HG02938 (cell line): Measurements from ENCODE around the gene RUNX3.
"Not testable (repeated sequence)": the region's sequence is repeated elsewhere in the genome, so short reads cannot be mapped to it uniquely, and the experiment has no call there.

ENCODE experiments used
- ATAC-seq: cut with Tn5 transposase; IDR thresholded peaks from one replicate; pipeline ENCODE4 v1.9.1; 2021; ENCODE audit warnings: mild to moderate bottlenecking, moderate library complexity; ENCODE audit not compliant: unreplicated experiment

The RUNX3 gene

DNA sequence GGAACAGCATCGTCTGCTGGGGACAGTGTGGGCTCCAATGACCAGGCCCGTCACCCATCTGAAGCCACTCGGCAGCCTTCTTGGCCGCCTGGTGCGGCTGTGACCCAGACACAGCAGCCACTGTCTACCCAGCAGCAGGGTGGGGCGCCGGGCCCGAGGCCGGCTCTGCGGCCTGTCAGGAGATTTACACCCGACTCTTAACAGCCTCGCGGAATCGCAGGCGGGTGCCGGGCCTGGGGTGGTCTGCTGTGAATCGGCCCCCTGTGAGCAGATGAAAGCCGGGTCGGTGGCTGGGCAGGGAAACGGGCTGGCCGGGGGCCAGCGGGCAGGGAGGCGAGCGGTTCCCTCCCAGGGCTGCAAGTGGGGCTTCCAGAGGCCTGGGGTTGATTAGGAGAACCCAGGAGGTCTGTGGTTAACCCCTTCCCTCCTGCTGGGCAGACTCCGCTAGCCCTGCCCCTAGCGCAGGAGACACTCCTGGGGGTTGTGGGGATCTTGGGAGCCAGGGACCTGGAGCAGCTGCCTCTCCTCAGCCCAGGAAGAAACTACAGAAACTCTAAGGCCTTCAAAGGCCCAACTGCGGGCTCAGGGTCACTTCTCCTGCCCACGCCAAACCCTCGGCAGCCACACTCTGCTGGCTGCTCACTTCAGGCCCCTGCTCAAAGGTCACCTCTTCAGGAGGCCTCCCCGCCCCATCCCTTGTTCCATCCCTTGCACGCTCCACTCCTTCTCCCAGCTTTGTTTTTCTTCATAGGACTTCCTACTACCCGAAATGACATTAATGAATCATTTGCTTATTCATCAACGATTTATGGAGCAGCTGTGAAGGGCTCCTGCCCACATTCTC is 15.6 kb downstream of the RUNX3 start:
- ATAC-seq = no peak

DNA sequence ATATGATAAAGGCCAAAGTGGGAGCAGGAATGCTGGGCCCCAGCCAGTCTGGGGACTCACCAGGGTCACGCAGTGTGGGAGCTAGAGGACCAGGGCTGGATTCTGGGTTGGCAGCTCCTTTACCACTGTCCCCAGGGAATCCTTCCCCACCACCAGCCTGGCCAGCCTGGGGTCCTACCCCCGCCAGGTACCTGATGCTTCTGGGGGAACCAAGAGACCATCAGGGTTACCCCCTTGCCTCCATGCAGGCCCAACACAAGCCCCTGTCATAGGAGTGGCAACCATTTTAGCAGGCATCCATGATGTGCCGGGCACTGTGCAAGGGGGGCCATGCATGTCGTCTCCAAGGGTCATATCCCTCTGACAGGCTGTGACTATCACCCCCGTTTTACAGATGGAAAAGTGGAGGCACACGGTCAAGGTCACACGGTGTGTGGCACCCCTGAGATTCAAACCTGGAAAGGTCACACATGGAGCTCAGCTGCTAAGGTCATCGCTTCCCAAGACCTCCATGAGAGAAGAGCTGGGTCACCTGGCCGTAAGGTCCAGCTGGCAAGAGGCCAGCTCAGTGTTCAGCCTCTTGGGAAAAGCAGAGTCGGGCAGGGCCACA is 16.4 kb downstream of the RUNX3 start:
- no peak for ATAC-seq

DNA sequence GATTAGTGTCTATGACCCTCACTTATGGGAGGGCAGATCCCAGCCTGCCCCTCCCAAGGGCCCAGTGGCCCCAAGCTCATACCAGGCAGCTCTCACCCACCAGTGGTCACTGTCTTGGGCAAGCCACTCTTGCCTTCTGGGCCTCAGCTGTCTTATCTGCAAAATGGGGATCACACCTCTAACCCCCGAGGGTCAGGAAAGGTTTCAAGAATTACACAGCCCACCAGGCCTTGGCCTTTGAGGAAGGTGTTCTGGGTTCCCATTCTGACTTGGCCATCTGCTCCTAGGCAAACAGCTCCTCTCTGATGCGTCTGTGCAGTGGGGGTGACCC is 16.8 kb downstream of the RUNX3 start:
- no peak for ATAC-seq

DNA sequence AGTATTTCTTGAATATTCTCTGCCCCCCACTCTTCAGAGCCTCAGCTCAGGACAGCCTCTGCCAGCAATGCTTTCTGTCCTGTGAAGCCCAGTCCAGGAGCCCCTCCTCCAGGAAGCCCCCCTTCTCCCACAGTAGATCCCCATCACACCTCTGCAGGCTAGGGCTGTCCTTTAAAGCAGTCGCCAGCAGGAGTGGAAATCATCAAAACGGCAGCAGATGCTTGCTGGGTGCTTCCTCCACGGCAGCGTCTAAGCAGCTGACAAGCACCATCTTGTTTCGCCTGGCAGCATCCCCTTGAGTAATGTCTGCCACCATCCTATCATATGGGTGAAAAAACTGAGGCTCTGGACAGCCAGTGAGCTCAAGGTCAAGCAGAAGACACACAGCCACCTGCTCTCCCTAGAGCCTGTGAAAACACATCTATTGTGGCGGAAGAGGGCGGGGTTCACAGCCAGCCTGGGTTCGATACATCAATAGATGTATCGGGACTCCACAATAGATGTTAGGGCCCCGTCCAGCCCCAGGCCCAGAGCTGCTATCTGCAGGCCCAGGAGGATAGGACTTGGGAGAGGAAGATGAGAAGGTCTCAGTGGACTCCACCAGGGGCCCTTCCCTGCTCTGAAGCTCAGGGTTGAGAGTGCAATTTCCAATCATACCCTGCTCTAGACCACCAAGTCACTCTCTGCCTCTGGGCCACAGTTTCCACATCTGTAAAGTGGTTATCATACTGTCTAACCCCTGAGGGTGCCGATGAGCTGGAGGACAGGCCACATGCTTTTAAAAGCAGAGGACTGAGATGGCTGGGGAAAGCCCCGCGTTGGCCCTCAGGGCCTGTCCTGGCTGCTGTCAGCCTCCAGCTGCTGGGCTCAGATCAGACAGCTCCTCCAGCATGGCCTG is 17.5 kb downstream of the RUNX3 start:
- no peak for ATAC-seq

DNA sequence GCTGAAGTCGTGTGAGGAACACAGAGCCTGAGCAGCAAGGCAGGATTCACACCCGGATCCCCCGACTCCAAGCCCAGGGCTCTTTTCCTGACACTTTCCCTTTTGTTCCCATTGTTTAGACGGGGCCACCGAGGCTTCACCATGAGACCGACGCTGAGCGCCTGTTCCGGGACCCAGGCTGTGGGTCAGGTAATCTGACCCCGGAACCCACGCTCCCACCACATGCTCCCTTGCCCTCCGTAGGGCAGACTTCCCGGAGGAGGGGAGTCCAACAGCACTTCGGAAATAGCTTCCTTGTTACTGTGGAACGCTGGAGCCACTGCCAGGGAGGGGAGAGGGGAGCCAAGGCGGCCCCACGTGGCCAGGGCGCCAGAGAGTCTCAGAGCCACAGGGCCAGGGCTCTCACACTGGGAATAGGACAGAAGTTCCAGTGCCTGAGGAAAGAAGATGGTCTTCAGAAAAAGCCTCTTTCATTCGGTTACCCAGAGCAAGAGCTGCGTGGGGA is 18.4 kb downstream of the RUNX3 start:
- ATAC-seq = no peak

DNA sequence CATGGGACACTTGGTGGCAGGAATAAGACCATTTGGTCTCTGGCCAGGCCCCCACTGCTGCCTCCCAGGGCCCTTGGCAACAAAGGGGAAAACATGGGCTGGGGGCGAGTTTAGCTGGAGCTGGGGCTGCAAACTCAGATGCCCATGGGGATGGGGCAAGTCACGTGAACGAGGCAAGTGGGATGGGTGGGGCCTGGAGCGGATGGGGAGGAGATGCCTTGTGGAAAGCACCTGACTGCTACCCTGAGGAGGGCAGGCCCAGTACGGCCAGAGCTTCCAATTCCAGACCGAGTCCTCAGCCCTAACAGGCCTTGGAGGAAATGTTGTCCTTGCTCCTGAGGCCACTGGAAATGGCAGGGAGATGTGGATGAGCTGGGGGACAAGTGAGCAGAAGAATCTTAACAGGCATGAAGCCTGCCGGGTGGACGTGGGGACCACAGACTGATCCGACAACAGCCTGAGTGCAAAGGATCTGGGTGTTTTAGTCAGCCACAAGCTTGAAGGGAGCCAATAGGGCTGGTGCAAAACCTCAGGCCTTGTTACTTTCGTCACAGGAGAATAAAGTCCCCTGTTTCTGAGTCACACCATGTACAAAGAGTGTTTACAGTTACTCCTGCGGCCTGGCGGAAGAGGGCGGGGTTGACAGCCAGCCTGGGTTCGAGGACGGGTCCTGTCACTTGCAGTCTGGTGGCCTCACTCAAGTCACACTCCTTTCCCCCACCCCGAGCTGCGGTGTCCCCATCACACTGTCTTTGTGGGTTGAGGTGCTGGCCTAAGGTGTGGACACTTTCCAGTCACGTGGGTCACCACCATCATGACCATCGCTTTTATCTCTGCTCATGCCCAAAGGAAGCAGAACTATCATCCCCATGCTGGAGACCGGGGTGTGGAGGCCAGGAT is 19.1 kb downstream of the RUNX3 start:
- ATAC-seq = no peak

DNA sequence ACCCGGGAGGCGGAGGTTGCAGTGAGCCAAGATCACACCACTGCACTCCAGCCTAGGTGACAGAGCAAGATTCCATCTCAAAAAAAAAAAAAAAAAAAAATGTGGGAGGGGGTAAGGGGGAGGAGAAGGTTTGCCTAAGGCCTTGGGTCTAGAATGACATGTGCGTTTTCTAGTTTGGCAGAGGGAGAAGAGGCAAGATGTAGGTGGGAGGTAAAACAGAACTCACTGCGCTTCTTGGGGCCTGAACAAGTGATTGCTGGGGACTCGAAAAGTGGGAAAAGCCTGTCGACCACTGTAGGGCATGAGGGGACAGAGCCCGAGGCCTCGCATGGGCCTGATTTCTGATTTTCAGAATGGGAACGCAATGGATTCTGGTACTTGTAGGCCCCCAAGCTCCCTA is 19.9 kb downstream of the RUNX3 start:
- no peak for ATAC-seq

DNA sequence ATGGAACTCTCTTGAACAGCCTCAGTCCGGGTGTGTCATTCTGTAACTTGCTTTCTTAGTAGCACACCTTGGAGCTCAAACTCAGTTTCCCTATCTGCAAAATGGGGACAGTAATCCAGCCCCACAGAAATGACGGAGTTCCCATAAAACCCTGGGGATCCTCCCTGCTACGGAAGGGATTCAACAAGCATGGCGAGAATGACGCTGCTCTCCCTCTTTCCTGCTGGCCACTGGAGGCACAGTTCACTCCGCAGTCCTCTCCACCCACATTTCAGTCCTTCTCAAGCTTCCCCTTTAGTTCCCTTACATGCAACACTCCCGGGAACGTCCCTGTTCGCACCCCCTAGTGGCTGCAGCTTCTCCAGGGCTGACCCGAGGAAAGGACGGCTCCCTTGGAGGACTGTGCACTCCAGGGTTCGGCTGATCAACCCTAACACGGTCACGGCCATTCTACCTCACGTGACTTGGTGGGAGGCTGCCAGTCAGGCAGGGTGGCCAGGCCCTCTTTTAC is 20.6 kb downstream of the RUNX3 start:
- ATAC-seq = no peak

DNA sequence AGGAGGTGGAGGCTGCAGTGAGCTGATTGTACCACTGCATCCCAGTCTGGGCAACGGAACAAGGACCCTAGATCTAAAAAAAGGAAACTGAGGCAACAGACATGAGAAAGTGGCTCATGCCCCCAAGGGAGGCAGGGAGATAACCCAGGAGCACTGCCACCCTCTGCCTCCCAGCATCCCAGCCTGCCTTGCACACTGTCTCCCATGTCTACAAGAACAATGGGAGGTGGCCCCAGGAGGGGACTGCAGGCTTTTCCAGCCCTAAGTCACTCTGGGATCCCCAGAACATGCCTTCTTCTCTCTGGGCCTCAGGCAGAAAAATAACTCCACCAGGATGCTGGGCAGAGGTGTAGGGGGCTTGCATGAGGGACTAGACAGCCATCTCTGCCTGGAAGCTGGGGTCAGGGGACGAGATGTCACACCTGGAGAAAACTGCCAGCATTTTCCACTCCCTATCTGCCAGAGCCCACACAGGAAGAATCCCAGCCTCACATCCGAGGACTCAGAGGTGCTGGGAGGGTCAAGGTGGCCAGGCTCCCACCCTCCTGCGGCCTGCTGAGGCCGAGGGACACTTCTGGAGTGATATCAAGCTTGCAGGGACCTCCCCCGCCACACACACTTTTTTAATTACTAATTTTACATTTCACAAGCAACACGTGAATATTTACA is 21.4 kb downstream of the RUNX3 start:
- no peak for ATAC-seq

DNA sequence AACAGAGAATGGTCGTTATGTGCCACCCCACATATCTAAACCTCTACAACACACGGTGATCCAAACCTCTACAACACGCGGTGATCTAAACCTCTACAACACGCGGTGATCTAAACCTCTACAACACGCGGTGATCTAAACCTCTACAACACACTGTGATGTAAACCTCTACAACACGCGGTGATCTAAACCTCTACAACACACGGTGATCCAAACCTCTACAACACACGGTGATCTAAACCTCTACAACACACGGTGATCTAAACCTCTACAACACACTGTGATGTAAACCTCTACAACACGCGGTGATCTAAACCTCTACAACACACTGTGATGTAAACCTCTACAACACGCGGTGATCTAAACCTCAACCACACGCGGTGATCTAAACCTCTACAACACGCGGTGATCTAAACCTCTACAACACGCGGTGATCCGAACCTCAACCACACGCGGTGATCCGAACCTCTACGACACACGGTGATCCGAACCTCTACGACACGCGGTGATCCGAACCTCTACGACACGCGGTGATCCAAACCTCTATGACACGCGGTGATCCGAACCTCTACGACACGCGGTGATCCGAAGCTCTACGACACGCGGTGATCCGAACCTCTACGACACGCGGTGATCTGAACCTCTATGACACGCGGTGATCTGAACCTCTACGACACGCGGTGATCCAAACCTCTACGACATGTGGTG is 22.3 kb downstream of the RUNX3 start:
- not testable (repeated sequence) for ATAC-seq

DNA sequence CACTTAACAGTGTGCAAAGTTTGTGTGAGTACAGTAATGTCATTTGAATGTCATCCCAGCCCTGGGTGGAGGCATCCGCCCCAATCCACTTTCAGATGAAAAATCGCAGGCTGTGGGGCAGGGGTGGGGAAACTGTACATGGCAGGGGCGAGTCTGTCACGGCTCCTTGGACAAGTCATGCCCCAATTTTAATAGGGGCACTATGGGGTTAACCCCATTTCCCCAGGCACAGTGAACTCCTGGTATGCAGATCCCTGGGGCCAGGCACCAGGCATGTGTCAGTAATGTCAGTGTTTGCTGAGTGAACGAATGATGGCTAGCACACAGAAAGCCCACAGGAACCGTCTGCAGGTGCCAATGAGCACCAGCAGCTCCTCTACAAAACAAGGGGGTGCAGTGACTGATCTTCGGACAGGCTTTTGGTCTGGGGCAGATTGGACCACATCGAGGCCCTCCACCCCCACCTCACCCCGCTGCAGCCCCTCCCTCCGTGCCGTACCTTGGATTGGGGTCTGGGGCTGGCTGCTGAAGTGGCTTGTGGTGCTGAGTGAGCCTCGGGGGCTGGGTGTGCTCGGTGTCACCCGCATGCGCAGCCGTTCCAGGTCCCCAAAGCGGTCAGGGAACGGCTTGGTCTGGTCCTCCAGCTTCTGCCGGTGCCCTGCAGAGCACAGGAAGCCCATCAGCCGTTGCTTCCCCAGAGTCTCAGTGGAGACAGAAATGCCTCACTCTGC is 23.2 kb downstream of the RUNX3 start:
- no peak for ATAC-seq

DNA sequence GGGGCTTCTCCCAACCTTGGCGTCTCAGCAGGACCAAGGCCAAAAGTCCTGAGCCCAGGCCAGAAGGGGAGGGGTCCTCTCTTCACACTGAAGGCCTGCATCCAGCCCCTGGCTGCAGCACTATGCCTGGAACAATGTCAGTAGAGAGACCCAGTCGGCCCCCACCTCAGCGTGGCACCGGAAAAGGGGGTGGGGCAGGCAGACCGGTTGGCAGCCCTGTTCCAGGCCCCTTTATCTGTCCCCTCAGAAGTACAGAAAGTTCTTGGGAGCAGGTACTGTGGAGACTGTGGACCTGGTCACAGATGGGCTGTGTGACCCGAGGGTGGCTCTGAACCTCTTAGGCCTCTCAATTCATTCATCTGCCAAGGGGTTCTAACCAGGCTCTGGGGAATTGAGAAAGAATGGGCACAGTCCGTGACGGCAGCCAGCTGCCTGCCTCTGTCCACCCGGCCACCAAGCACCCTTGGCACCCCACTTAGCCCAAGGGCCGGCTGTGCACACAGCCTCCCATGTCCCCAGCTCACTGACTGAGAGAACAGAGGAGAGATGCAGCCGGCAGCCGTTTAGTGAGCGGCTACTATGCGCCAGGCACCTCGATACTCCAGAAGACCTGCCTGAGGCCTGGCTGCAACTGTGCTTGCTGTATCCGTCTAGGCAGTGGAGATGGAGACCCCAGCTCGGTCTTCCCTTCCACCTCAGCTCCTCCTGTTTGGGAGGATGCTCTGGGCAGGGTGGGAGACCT is 23.9 kb downstream of the RUNX3 start:
- no peak for ATAC-seq

DNA sequence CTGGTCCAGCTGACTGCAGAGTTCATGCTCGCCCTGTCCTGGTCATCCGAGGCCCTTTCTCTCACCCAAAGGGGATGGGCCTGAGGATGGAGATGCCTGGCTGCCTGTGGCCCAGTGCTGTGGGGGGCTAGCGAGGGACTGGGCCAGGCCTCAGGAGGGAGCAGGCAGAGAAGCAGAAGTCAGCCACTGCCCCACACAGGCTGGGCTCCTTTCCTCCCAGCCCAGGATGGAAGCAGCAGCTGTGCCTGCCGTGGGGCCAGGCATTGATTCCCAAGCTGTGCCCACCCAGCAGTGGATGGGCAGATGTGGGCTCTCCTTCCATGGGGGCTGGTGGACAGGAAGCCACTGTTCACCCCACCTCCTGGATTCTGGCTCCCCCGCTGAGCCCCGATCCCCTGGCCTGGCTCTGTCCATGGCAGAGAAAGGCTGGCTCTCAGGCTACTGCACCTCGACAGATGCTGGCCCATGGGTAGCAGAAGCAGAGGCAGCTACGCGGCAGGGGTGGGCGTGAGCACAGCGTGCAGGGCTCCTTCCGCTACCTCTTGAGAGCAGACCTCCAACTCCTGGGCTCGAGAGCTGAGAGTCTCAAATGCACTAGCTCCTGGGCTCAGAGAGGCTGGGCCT is 24.6 kb downstream of the RUNX3 start:
- ATAC-seq = no peak

DNA sequence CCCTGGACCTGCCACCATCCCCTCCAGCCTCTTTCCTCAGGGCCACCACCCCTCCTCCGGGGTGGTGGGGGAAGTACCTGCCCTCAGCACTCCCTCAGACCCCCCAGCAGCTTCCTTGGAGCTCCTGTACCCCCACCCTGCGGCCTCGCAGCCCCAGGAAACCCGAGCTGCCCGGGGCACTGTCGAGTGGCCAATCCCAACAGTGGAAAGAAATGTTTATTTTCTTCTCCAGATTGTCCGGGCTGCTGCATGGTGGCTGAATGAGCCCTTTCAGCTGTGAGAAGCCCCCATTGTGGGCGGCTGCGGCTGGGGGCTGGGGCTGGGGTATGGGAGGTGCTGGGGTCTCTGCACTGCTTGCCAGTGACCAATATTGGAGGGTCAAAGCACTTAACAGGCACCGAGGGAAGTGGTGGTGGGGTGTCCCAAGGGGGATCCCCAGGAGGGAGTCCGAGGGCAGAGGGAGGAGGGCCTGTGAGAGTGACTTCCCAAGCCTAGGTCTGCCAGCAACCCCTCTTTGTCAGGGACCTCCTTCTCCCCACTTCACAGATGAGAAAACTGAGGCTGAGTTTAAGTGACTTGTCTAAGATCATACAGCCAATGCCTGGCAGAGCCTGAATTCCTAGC is 25.2 kb downstream of the RUNX3 start:
- ATAC-seq = no peak

DNA sequence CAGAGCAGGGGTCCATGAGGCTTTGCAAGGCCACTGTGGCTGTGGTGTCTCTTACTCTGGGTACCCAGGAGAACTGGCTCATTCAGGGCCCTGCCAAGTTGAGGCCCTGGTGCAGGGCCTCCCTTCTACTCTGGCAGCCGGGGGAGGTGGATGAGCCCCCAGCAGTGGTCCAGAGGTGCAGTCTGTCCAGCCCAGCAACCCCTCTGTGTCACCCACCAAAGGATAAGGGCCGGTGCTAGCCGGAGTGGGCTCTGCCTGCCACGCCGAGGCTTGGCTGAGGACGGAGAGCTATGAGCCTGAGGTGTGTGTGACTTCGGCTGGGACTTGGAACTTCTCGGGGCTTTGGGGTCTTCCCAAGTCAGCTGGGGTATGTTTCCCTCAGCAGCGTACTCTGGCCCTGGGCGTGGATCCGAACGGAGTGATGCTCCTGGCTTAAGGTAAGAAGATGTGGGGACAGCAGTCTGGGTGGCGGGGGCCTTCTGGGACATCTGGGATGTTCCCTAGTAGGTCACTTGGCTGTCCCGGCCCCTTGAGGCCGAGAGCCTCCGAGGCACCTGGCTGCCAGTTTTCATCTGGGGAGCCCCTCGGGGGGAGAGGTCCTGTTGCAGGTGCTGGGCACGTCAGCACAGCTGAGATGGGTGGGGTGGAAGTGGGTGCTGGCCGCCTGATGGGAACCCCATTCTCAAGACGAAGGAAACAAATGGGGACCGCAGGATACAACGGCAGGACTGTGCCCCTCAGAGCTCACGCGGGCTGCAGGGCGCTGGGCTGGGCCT is 25.9 kb downstream of the RUNX3 start:
- no peak for ATAC-seq

DNA sequence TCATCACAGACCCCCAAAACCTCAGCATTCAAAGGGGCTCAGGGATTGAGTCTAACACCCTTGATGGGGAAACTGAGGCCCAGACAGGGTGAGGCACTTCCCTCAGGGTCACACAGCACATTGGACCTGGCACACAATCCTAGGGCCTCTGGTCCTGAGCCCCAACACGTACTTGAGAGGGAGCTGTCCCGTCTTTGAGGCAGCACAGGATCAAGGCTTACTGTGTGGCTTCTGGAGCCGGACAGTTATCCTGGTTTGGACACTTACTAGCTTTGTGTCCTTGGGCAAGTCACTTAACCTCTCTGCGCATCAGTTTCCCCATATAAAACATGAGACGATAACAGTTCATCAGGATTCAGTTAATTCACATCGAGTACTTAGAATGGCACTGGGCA is 26.5 kb downstream of the RUNX3 start:
- ATAC-seq = no peak
